Endodermal cell (in vitro differentiated cells): ENCODE data around the gene ARHGEF6. TPM values are rescaled to one million over a fixed set of nuclear protein-coding genes. Genes with fewer than 3 reads are reported as not detected.

Experiments used
- DNase-seq: peaks from one replicate; pipeline ENCODE4 v3.0.0-alpha.2; 2017
- H3K27ac ChIP-seq: 2 replicates; pipeline ENCODE4 v1.5.1; 2013; ENCODE audit warnings: mild to moderate bottlenecking, low read depth, low read length, moderate library complexity
- H3K27me3 ChIP-seq: 2 replicates; pipeline ENCODE4 v1.6.1; 2013; ENCODE audit warnings: mild to moderate bottlenecking, low read length, moderate library complexity; ENCODE audit not compliant: insufficient read depth, control insufficient read depth, poor library complexity, severe bottlenecking
- H3K36me3 ChIP-seq: 2 replicates; pipeline ENCODE4 v1.7.0; 2013; ENCODE audit warnings: mild to moderate bottlenecking, low read length, moderate library complexity; ENCODE audit not compliant: control insufficient read depth, insufficient read depth
- H3K4me1 ChIP-seq: one replicate; pipeline ENCODE4 v1.7.0; 2013; ENCODE audit warnings: low read length; ENCODE audit not compliant: control insufficient read depth, insufficient read depth
- H3K4me3 ChIP-seq: 2 replicates; pipeline ENCODE4 v1.5.1; 2013; ENCODE audit warnings: mild to moderate bottlenecking, low read length, moderate library complexity
- H3K9ac ChIP-seq: 2 replicates; pipeline ENCODE4 v1.6.1; 2013; ENCODE audit warnings: mild to moderate bottlenecking, low read length, moderate library complexity; ENCODE audit not compliant: poor library complexity, severe bottlenecking; ENCODE audit errors: extremely low read depth
- H3K9me3 ChIP-seq: 2 replicates; pipeline ENCODE4 v1.6.1; 2013; ENCODE audit warnings: mild to moderate bottlenecking, low read length, moderate library complexity; ENCODE audit not compliant: control insufficient read depth
- H3K27ac Mint-ChIP-seq: 2 replicates; pipeline ENCODE4 v1.8.0; 2020; ENCODE audit warnings: mixed read lengths
- H3K27me3 Mint-ChIP-seq: 2 replicates; pipeline ENCODE4 v1.8.0; 2021; ENCODE audit warnings: mild to moderate bottlenecking, mixed read lengths; ENCODE audit not compliant: insufficient read depth
- H3K36me3 Mint-ChIP-seq: 2 replicates; pipeline ENCODE4 v1.8.0; 2020; ENCODE audit warnings: low read depth, mixed read lengths
- H3K4me1 Mint-ChIP-seq: 2 replicates; pipeline ENCODE4 v1.8.0; 2020; ENCODE audit warnings: mixed read lengths
- H3K4me3 Mint-ChIP-seq: 2 replicates; pipeline ENCODE4 v1.8.0; 2020; ENCODE audit warnings: mild to moderate bottlenecking, moderate library complexity, mixed read lengths
- H3K9me3 Mint-ChIP-seq: 2 replicates; pipeline ENCODE4 v1.8.0; 2020; ENCODE audit warnings: mild to moderate bottlenecking, mixed read lengths
- WGBS, 2 experiments: methylation state at CpG; one replicate each; pipeline versions ENCODE4 v1.1.5 to v1.1.7; 2013; ENCODE audit warnings: missing lambda C conversion rate in 2 of 2, mixed read lengths in 1 of 2; ENCODE audit not compliant: insufficient coverage in 1 of 2, insufficient read length in 1 of 2; 5-methylcytosine and 5-hydroxymethylcytosine counted together
- total RNA-seq, 2 donors: library from RNA; stranded (reverse); fragmentation: NEBNext Ultra II Directional in 1 of 2; extraction: Animal tissue kit (Norgen Biotek cat#: 25700) in 1 of 2; gene quantifications; 2 replicates in 1 of 2; 3 replicates in 1 of 2; pipeline ENCODE4 v1.2.1, GENCODE V29; 2021
- TF ChIP-seq, protein P1 (sequence below): fragments of 200-600 bp; sonication (generic); conservative IDR thresholded peaks from 2 replicates; pipeline ENCODE4 v1.5.0; 2021; ENCODE audit warnings: antibody characterized with exemption, mild to moderate bottlenecking

The ARHGEF6 gene
- total RNA-seq, 2 donors from 2014 or later: 1.8 to 2.7 TPM

GRCh38 chrX:136619899-136620505 lies 160.7 kb downstream of the ARHGEF6 start:
- 90 to 93% methylated on average over 2 to 14 of the region's 14 CpGs for WGBS, 2 experiments
- no peaks in the 10 kb centered on the region for H3K36me3 ChIP-seq
- no peaks in the 10 kb centered on the region for H3K27me3 Mint-ChIP-seq
- no peak overlapping the region for H3K4me3 Mint-ChIP-seq
- H3K9me3 ChIP-seq: no peaks in the 10 kb centered on the region
- TF ChIP-seq, protein P1, sequence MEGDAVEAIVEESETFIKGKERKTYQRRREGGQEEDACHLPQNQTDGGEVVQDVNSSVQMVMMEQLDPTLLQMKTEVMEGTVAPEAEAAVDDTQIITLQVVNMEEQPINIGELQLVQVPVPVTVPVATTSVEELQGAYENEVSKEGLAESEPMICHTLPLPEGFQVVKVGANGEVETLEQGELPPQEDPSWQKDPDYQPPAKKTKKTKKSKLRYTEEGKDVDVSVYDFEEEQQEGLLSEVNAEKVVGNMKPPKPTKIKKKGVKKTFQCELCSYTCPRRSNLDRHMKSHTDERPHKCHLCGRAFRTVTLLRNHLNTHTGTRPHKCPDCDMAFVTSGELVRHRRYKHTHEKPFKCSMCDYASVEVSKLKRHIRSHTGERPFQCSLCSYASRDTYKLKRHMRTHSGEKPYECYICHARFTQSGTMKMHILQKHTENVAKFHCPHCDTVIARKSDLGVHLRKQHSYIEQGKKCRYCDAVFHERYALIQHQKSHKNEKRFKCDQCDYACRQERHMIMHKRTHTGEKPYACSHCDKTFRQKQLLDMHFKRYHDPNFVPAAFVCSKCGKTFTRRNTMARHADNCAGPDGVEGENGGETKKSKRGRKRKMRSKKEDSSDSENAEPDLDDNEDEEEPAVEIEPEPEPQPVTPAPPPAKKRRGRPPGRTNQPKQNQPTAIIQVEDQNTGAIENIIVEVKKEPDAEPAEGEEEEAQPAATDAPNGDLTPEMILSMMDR: no peak
- H3K9me3 Mint-ChIP-seq: peaks cover 59% of the 10 kb centered on the region
- no peak overlapping the region for H3K27ac Mint-ChIP-seq
- no peak for DNase-seq
- H3K27me3 ChIP-seq: no peaks in the 10 kb centered on the region
- H3K4me3 ChIP-seq: no peak overlapping the region
- H3K4me1 Mint-ChIP-seq: no peaks in the 10 kb centered on the region
- H3K9ac ChIP-seq: no peak overlapping the region
- H3K27ac ChIP-seq: no peak overlapping the region
- H3K36me3 Mint-ChIP-seq: no peaks in the 10 kb centered on the region
- no peaks in the 10 kb centered on the region for H3K4me1 ChIP-seq

GRCh38 chrX:136616987-136617685 lies 163.6 kb downstream of the ARHGEF6 start:
- no peak overlapping the region for H3K27ac Mint-ChIP-seq
- Histone ChIP-seq H3K27ac (no peak overlapping the region), H3K4me1 (no peaks in the 10 kb centered on the region), H3K27me3 (no peaks in the 10 kb centered on the region), H3K36me3 (no peaks in the 10 kb centered on the region), H3K9ac (no peak overlapping the region), H3K4me3 (no peak overlapping the region), H3K9me3 (no peaks in the 10 kb centered on the region)
- no peak overlapping the region for H3K4me3 Mint-ChIP-seq
- no peaks in the 10 kb centered on the region for H3K4me1 Mint-ChIP-seq
- H3K36me3 Mint-ChIP-seq: no peaks in the 10 kb centered on the region
- WGBS, 2 experiments: 90 to 95% methylated on average over 2 to 6 of the region's 6 CpGs
- DNase-seq: no peak
- H3K9me3 Mint-ChIP-seq: peaks cover 49% of the 10 kb centered on the region
- TF ChIP-seq, protein P1: no peak
- H3K27me3 Mint-ChIP-seq: no peaks in the 10 kb centered on the region

Other genes with a start within 250 kb of the ARHGEF6 start
- not detected for gene VGLL1, start 248.7 kb downstream of the ARHGEF6 start, total RNA-seq
- gene CD40LG, start 132.8 kb downstream of the ARHGEF6 start, total RNA-seq: not detected
- 100 to 1,000 TPM; 380 to 396 TPM for gene RBMX, start 99.8 kb upstream of the ARHGEF6 start, total RNA-seq